HCT116 (cell line): Measurements from ENCODE around the gene DOP1B. TPM values are rescaled to one million over a fixed set of nuclear protein-coding genes. Genes with fewer than 3 reads are reported as not detected.

Experiments
- ATAC-seq: fragments of 200-7000 bp; cut with Tn5 transposase; 2 replicates; pipeline ENCODE4 v1.9.1; 2020; ENCODE audit warnings: mild to moderate bottlenecking, moderate library complexity
- BruUV-seq: library from RNA; stranded (reverse); fragments of 400-500 nt; replicated peaks from 2 replicates; lab custom pipeline; 2021; lab: Mats Ljungman, UMichigan
- CTCF ChIA-PET: fragments of 300-600 bp; sonication (Branson Sonifier 250); formaldehyde crosslinking; loops from one replicate; lab custom pipeline; 2021; ENCODE audit warnings: antibody characterized with exemption; lab: Charles Lee
- POLR2A ChIA-PET: fragments of 300-600, 350-600 bp; sonication (Branson Sonifier 250); formaldehyde crosslinking; loops from one replicate; lab custom pipeline; 2021; ENCODE audit warnings: antibody characterized with exemption; lab: Charles Lee
- RAD21 ChIA-PET, 2 experiments: fragments of 300-600 bp; sonication (Branson Sonifier 250); formaldehyde crosslinking; loops; one replicate each; lab custom pipeline; 2023; ENCODE audit warnings: low total read pairs in 2 of 2; ENCODE audit not compliant: uncharacterized antibody in 2 of 2, unreplicated experiment in 2 of 2, low non-redundant PET in 1 of 2; lab: Charles Lee
- DNase-seq: peaks from one replicate; pipeline ENCODE4 v3.0.0-alpha.2; 2010; ENCODE audit warnings: low read depth, low spot score
- H2AFZ ChIP-seq: fragments of 200-600 bp; shearing (Covaris generic), sonication (generic); 2 replicates; pipeline ENCODE4 v1.6.1; 2017; ENCODE audit warnings: low read depth, mixed run types, mixed read lengths, antibody characterized with exemption, low read length; ENCODE audit not compliant: poor library complexity, severe bottlenecking
- H3K27ac ChIP-seq: 2 replicates; pipeline ENCODE4 v1.5.1; 2012; ENCODE audit warnings: low read depth, low read length
- H3K27me3 ChIP-seq: fragments of 200-600 bp; sonication (generic); 2 replicates; pipeline ENCODE4 v1.6.1; 2016; ENCODE audit warnings: mixed run types, low read length, mixed read lengths; ENCODE audit not compliant: insufficient read depth
- H3K36me3 ChIP-seq, 2 experiments: fragments of 200-500 bp in 1 of 2; fragments of 200-600 bp in 1 of 2; sonication (Bioruptor generic) in 1 of 2; sonication (generic) in 1 of 2; 2 replicates each; pipeline versions ENCODE4 v1.5.1 to v1.6.1; 2014 to 2016; ENCODE audit warnings: low read length in 2 of 2, inconsistent platforms in 1 of 2, mixed read lengths in 1 of 2, mixed run types in 1 of 2; ENCODE audit not compliant: insufficient read depth in 2 of 2, control insufficient read depth in 1 of 2
- H3K4me1 ChIP-seq, 2 experiments: fragments of 200-600 bp in 1 of 2; sonication (generic) in 1 of 2; 2 replicates each; pipeline versions ENCODE4 v1.5.1 to v1.6.1; 2012 to 2017; ENCODE audit warnings: low read length in 2 of 2, inconsistent platforms in 1 of 2, mild to moderate bottlenecking in 1 of 2, mixed read lengths in 1 of 2, mixed run types in 1 of 2, moderate library complexity in 1 of 2; ENCODE audit not compliant: insufficient read depth in 2 of 2, control insufficient read depth in 1 of 2
- H3K4me2 ChIP-seq: fragments of 200-600 bp; sonication (generic); 2 replicates; pipeline ENCODE4 v1.6.1; 2017; ENCODE audit warnings: mixed run types, low read length, mixed read lengths
- H3K4me3 ChIP-seq, 2 experiments: fragments of 200-600 bp in 1 of 2; sonication (generic) in 1 of 2; replicated peaks in 1 of 2; 2 replicates each; pipeline ENCODE4 v1.5.1; 2011 to 2016; ENCODE audit warnings: low read length in 2 of 2, control low read depth in 1 of 2, low read depth in 1 of 2, mild to moderate bottlenecking in 1 of 2, mixed read lengths in 1 of 2, mixed run types in 1 of 2
- H3K79me2 ChIP-seq: fragments of 200-600 bp; sonication (generic); 2 replicates; pipeline ENCODE4 v1.6.1; 2017; ENCODE audit warnings: mild to moderate bottlenecking, mixed run types, low read length, moderate library complexity, mixed read lengths; ENCODE audit not compliant: insufficient read depth
- H3K9ac ChIP-seq: fragments of 200-600 bp; sonication (generic); 2 replicates; pipeline ENCODE4 v1.6.1; 2016; ENCODE audit warnings: low read length, mixed read lengths
- H3K9me2 ChIP-seq: fragments of 200-600 bp; sonication (generic), shearing (Covaris generic); 2 replicates; pipeline ENCODE4 v1.6.1; 2017; ENCODE audit warnings: mixed run types, mild to moderate bottlenecking, moderate library complexity; ENCODE audit not compliant: insufficient read depth
- H3K9me3 ChIP-seq, 2 experiments: fragments of 200-500 bp in 1 of 2; fragments of 200-600 bp in 1 of 2; sonication (Bioruptor generic) in 1 of 2; sonication (generic) in 1 of 2; 2 replicates each; pipeline ENCODE4 v1.6.1; 2014 to 2017; ENCODE audit warnings: low read length in 2 of 2, mixed read lengths in 2 of 2, inconsistent platforms in 1 of 2, low read depth in 1 of 2, mild to moderate bottlenecking in 1 of 2, mixed run types in 1 of 2, moderate library complexity in 1 of 2; ENCODE audit not compliant: control insufficient read depth in 1 of 2, insufficient read depth in 1 of 2
- H4K20me1 ChIP-seq: fragments of 200-600 bp; sonication (generic), shearing (Covaris generic); 2 replicates; pipeline ENCODE4 v1.6.1; 2017; ENCODE audit warnings: mixed run types, mild to moderate bottlenecking, moderate library complexity; ENCODE audit not compliant: insufficient read depth
- EZH2 ChIP-seq: fragments of 200-600 bp; sonication (generic); IDR thresholded peaks from 2 replicates; pipeline ENCODE4 v1.6.1; 2017; ENCODE audit warnings: antibody characterized with exemption, mixed run types
- MAX ChIP-seq: IDR thresholded peaks from 2 replicates; pipeline ENCODE4 v1.6.1; 2012
- POLR2AphosphoS5 ChIP-seq: IDR thresholded peaks from 2 replicates; pipeline ENCODE4 v1.6.1; 2011; ENCODE audit warnings: mild to moderate bottlenecking, low read depth, low read length, moderate library complexity
- YY1 ChIP-seq: IDR thresholded peaks from 2 replicates; pipeline ENCODE4 v1.6.1; 2011; ENCODE audit warnings: low read length, low read depth, moderate library complexity, mild to moderate bottlenecking; ENCODE audit not compliant: insufficient replicate concordance; ENCODE audit errors: extremely low read depth
- ZFX ChIP-seq: fragments of 450-650 bp; IDR thresholded peaks from 2 replicates; pipeline ENCODE4 v1.6.1; 2017
- intact Hi-C: fragments of 100-400 bp; cut with micrococcal nuclease; formaldehyde crosslinking; loops from 2 replicates; pipeline ENCODE4 v1.10.0; 2022
- total RNA-seq: library from RNA; stranded (reverse); gene quantifications from one replicate; pipeline ENCODE4 v1.2.1, GENCODE V29; 2021; ENCODE audit not compliant: unreplicated experiment

Gene DOP1B
- total RNA-seq, 1 experiment from 2014 or later: 15.4 TPM

- TF ChIP-seq POLR2AphosphoS5 (peak; percentile 82), MAX (no peak), ZFX (peak; percentile 35; the same call in 1 of the 2 replicates), YY1 (no peak)
- TF ChIP-seq, all 23 proteins: peak for 2
- H3K9me3 ChIP-seq: no peaks in the 10 kb centered on the region
- peak overlapping the region; percentile 68 to 72 for H3K4me3 ChIP-seq
- peak overlapping the region; percentile 73 for H3K9ac ChIP-seq
- no peaks in the 10 kb centered on the region for H4K20me1 ChIP-seq
- no peak for DNase-seq
- BruUV-seq: TSS peak; percentile 80
- H3K79me2 ChIP-seq: peaks cover 6% of the 10 kb centered on the region
- ChIA-PET POLR2A (interaction anchor here (0.6 to 1.8 kb wide), 5 partner anchors 9 to 274 kb away, joined by 3 to 8 read pairs (median 7); partner anchors contain the start of gene MORC3), RAD21 (interaction anchor here in 1 of 2 experiments (0.6 kb wide), 1 partner anchor 14 kb away, joined by 3 read pairs; no protein-coding TSS in a partner anchor), CTCF (interaction anchor here (1.9 kb wide), 1 partner anchor 55 kb away, joined by 5 read pairs; no protein-coding TSS in a partner anchor)
- ATAC-seq: peak; percentile 22
- H3K27me3 ChIP-seq: no peaks in the 10 kb centered on the region
- intact Hi-C loops: loop anchor here (1.0 to 5.0 kb wide), 2 partner anchors 55 to 232 kb away; partner anchors contain the start of gene CHAF1B
- H3K9me2 ChIP-seq: no peaks in the 10 kb centered on the region
- no peaks in the 10 kb centered on the region for H3K36me3 ChIP-seq
- peak overlapping the region; percentile 77 for H2AFZ ChIP-seq
- H3K27ac ChIP-seq: peak overlapping the region; percentile 38; the same call in 1 of the 2 replicates
- peak overlapping the region; percentile 98 for H3K4me2 ChIP-seq
- peaks cover 13 to 25% of the 10 kb centered on the region in 2 experiments for H3K4me1 ChIP-seq
These were observed 853 bp upstream of the DOP1B start for GRCh38 chr21:36155603-36156338.

- Histone ChIP-seq H3K9ac (peak overlapping the region; percentile 76), H3K4me3 (peak overlapping the region; percentile 68 to 72), H3K9me2 (no peaks in the 10 kb centered on the region), H3K27ac (peak overlapping the region; percentile 81; the same call in 1 of the 2 replicates), H3K36me3 (no peaks in the 10 kb centered on the region), H2AFZ (no peak overlapping the region), H3K27me3 (no peaks in the 10 kb centered on the region), H3K9me3 (no peaks in the 10 kb centered on the region), H3K79me2 (peaks cover 6% of the 10 kb centered on the region), H3K4me1 (peaks cover 13 to 25% of the 10 kb centered on the region in 2 experiments), H4K20me1 (no peaks in the 10 kb centered on the region), H3K4me2 (peak overlapping the region; percentile 98)
- TF ChIP-seq EZH2: no peak
- ATAC-seq (peak; percentile 87), DNase-seq (peak; percentile 97)
- intact Hi-C loops: loop anchor here (1.0 to 5.0 kb wide), 2 partner anchors 54 to 231 kb away; partner anchors contain the start of gene CHAF1B
- CTCF ChIA-PET: interaction anchor here (1.9 kb wide), 1 partner anchor 54 kb away, joined by 5 read pairs; no protein-coding TSS in a partner anchor
- POLR2A ChIA-PET: interaction anchor here (0.6 to 1.8 kb wide), 4 partner anchors 46 to 274 kb away, joined by 3 to 8 read pairs (median 7); partner anchors contain the start of gene MORC3
- no TSS peak for BruUV-seq
- RAD21 ChIA-PET: interaction anchor here in 1 of 2 experiments (0.6 kb wide), 1 partner anchor 14 kb away, joined by 3 read pairs; no protein-coding TSS in a partner anchor
These were observed 247 bp upstream of the DOP1B start for GRCh38 chr21:36156339-36156814.
